Measurements from ENCODE around the gene CCDC85C.

CCDC85C gene

GRCh38 chr14:99467336-99468078 lies 136.5 kb downstream of the CCDC85C start:
- DNase-seq: no peak

GRCh38 chr14:99466758-99467157 lies 137.2 kb downstream of the CCDC85C start:
- DNase-seq: no peak

- no peak for DNase-seq
These were observed 138.7 kb downstream of the CCDC85C start for GRCh38 chr14:99465288-99465687.

- no peak for DNase-seq
These were observed 140.0 kb downstream of the CCDC85C start for GRCh38 chr14:99463974-99464373.

- no peak for DNase-seq
These were observed 141.8 kb downstream of the CCDC85C start for GRCh38 chr14:99462210-99462609.

GRCh38 chr14:99461411-99462085 lies 142.5 kb downstream of the CCDC85C start:
- no peak for DNase-seq

GRCh38 chr14:99460793-99461192 lies 143.2 kb downstream of the CCDC85C start:
- no peak for DNase-seq

GRCh38 chr14:99459481-99460100 lies 144.4 kb downstream of the CCDC85C start:
- no peak for DNase-seq

GRCh38 chr14:99454246-99454645 lies 149.8 kb downstream of the CCDC85C start:
- no peak for DNase-seq

- no peak for DNase-seq
These were observed 151.0 kb downstream of the CCDC85C start for GRCh38 chr14:99452968-99453367.

GRCh38 chr14:99451234-99451633 lies 152.8 kb downstream of the CCDC85C start:
- DNase-seq: no peak

GRCh38 chr14:99450266-99450665 lies 153.7 kb downstream of the CCDC85C start:
- DNase-seq: no peak

Data from cortex of kidney (tissue), 1 donor.